SU-DHL-6 (cell line): ENCODE measurements around the gene VEZT.

Experiments used
- H2AFZ ChIP-seq: fragments of 200-600 bp; sonication (generic); 2 replicates; pipeline ENCODE4 v1.6.1; 2014; ENCODE audit warnings: low read depth, mild to moderate bottlenecking, moderate library complexity, mixed read lengths, antibody characterized with exemption, low read length; ENCODE audit not compliant: severe bottlenecking
- H3F3A ChIP-seq: fragments of 200-600 bp; shearing (Covaris generic); 2 replicates; pipeline ENCODE4 v1.6.0; 2016; ENCODE audit warnings: antibody characterized with exemption, mild to moderate bottlenecking; ENCODE audit not compliant: insufficient read depth
- H3K27ac ChIP-seq: fragments of 200-600 bp; sonication (generic); 2 replicates; pipeline ENCODE4 v1.5.1; 2016; ENCODE audit warnings: low read depth, mild to moderate bottlenecking, low read length, moderate library complexity, mixed read lengths
- H3K27me3 ChIP-seq: fragments of 200-600 bp; sonication (generic), shearing (Covaris generic); 2 replicates; pipeline ENCODE4 v1.6.0; 2014; ENCODE audit warnings: mild to moderate bottlenecking, low read length
- H3K36me3 ChIP-seq: fragments of 200-600 bp; sonication (generic); 2 replicates; pipeline ENCODE4 v1.6.1; 2014; ENCODE audit warnings: mild to moderate bottlenecking, low read length, mixed read lengths
- H3K4me2 ChIP-seq: fragments of 300-600, 200-600 bp; shearing (Covaris generic), sonication (generic); 2 replicates; pipeline ENCODE4 v1.6.0; 2014; ENCODE audit warnings: low read length, low read depth, mild to moderate bottlenecking; ENCODE audit not compliant: poor library complexity, severe bottlenecking
- H3K4me3 ChIP-seq: fragments of 200-600 bp; sonication (generic); 2 replicates; pipeline ENCODE4 v1.5.1; 2014; ENCODE audit warnings: antibody characterized with exemption, low read length, mild to moderate bottlenecking, mixed read lengths; ENCODE audit not compliant: insufficient read depth, poor library complexity, severe bottlenecking
- H3K79me2 ChIP-seq: fragments of 200-600 bp; sonication (generic); 2 replicates; pipeline ENCODE4 v1.6.1; 2014; ENCODE audit warnings: mild to moderate bottlenecking, low read length, moderate library complexity; ENCODE audit not compliant: insufficient read depth
- H3K9ac ChIP-seq: fragments of 200-600 bp; sonication (generic); 2 replicates; pipeline ENCODE4 v1.7.0; 2014; ENCODE audit warnings: mild to moderate bottlenecking, low read length
- H3K9me2 ChIP-seq: fragments of 200-600 bp; sonication (generic); replicated peaks from 2 replicates; pipeline ENCODE4 v1.6.1; 2014; ENCODE audit warnings: low read length; ENCODE audit not compliant: insufficient read depth
- H3K9me3 ChIP-seq: fragments of 200-600 bp; sonication (generic); 2 replicates; pipeline ENCODE4 v1.6.1; 2014; ENCODE audit warnings: low read length, mixed read lengths; ENCODE audit not compliant: insufficient read depth
- H4K20me1 ChIP-seq: fragments of 200-600 bp; sonication (generic); 2 replicates; pipeline ENCODE4 v1.6.1; 2014; ENCODE audit warnings: low read depth, mild to moderate bottlenecking, antibody characterized with exemption, low read length, moderate library complexity, mixed read lengths
- EZH2phosphoT487 ChIP-seq: fragments of 200-600 bp; sonication (generic), shearing (Covaris generic); conservative IDR thresholded peaks from 2 replicates; pipeline ENCODE4 v1.6.1; 2018; ENCODE audit warnings: mild to moderate bottlenecking, antibody characterized with exemption, low read length, moderate library complexity, mixed read lengths
- TF ChIP-seq, protein P1 (sequence below): fragments of 200-600 bp; sonication (generic); IDR thresholded peaks from one replicate; pipeline ENCODE4 v1.5.1; 2017; ENCODE audit warnings: antibody characterized with exemption, mild to moderate bottlenecking, low read length, moderate library complexity; ENCODE audit not compliant: insufficient read depth, poor library complexity, severe bottlenecking

VEZT gene

DNA sequence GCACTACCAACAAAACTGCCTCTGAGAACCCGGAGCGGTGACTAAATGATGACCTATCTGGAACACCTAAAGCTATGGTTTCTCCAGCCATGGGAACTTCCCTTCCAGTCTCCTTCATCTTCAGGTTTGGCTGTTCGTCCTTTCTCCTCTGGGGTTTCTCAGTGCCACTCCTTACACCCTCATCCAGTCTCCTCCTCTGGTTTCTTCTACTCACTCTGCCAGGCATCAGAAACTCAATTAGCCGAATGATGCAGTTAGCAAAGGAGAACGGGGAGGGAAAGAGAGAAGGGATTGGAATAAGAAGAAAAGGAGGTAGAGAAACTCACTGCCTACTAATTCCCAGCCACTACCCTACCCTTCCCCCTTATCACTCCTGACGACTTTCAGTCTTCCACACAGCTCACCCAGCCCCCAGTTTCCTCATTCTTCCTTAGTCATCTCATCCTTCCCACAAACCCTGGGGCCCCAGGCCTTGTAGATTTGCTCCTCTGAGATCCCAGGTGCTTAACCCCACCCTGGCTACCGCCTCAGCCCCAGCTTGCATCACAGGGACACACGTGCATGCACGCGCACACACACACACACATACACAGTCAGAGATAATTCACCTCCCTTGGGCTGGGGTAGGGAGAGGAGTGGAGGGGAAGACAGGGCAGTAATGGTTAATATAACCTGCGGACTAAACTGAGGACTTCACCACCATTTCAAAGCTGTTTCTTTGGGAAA, 13.3 kb upstream of the VEZT start:
- Histone ChIP-seq H2AFZ (no peak overlapping the region), H3K4me2 (no peak overlapping the region)

GRCh38 chr12:95205016-95205624, 12.5 kb upstream of the VEZT start:
- Histone ChIP-seq H3K79me2 (no peaks in the 10 kb centered on the region), H3K4me2 (no peak overlapping the region), H3K27ac (no peak overlapping the region)

More for the DNA sequence above, 13.3 kb upstream of the VEZT start:
- H4K20me1 ChIP-seq, result no peaks in the 10 kb centered on the region
- H3K9me2 ChIP-seq, result no peaks in the 10 kb centered on the region
- H3K27me3 ChIP-seq, result no peaks in the 10 kb centered on the region
- H3K9me3 ChIP-seq, result no peaks in the 10 kb centered on the region
- TF ChIP-seq, protein P1, sequence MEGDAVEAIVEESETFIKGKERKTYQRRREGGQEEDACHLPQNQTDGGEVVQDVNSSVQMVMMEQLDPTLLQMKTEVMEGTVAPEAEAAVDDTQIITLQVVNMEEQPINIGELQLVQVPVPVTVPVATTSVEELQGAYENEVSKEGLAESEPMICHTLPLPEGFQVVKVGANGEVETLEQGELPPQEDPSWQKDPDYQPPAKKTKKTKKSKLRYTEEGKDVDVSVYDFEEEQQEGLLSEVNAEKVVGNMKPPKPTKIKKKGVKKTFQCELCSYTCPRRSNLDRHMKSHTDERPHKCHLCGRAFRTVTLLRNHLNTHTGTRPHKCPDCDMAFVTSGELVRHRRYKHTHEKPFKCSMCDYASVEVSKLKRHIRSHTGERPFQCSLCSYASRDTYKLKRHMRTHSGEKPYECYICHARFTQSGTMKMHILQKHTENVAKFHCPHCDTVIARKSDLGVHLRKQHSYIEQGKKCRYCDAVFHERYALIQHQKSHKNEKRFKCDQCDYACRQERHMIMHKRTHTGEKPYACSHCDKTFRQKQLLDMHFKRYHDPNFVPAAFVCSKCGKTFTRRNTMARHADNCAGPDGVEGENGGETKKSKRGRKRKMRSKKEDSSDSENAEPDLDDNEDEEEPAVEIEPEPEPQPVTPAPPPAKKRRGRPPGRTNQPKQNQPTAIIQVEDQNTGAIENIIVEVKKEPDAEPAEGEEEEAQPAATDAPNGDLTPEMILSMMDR, result no peak
- no peak for TF ChIP-seq EZH2phosphoT487
- no peak overlapping the region for H3K9ac ChIP-seq
- H3K27ac ChIP-seq, result no peak overlapping the region
- H3K79me2 ChIP-seq, result no peaks in the 10 kb centered on the region
- no peaks in the 10 kb centered on the region for H3K36me3 ChIP-seq
- H3F3A ChIP-seq, result no peaks in the 10 kb centered on the region
- no peak overlapping the region for H3K4me3 ChIP-seq

GRCh38 chr12:95205685-95206084, 11.9 kb upstream of the VEZT start:
- Histone ChIP-seq H3K4me2 (no peak overlapping the region), H3F3A (no peaks in the 10 kb centered on the region), H3K36me3 (no peaks in the 10 kb centered on the region), H3K9me3 (no peaks in the 10 kb centered on the region), H3K27ac (no peak overlapping the region), H3K9ac (no peak overlapping the region), H3K27me3 (no peaks in the 10 kb centered on the region), H3K9me2 (no peaks in the 10 kb centered on the region), H3K4me3 (no peak overlapping the region), H3K79me2 (no peaks in the 10 kb centered on the region), H2AFZ (no peak overlapping the region), H4K20me1 (no peaks in the 10 kb centered on the region)
- TF ChIP-seq, protein P1, result no peak
- TF ChIP-seq EZH2phosphoT487, result no peak

More at GRCh38 chr12:95205016-95205624, 12.5 kb upstream of the VEZT start:
- H3K4me3 ChIP-seq, result no peak overlapping the region
- H3K9ac ChIP-seq, result no peak overlapping the region
- H4K20me1 ChIP-seq, result no peaks in the 10 kb centered on the region
- no peaks in the 10 kb centered on the region for H3K27me3 ChIP-seq
- no peaks in the 10 kb centered on the region for H3F3A ChIP-seq
- TF ChIP-seq, protein P1, result no peak
- TF ChIP-seq EZH2phosphoT487, result no peak
- no peaks in the 10 kb centered on the region for H3K36me3 ChIP-seq
- no peaks in the 10 kb centered on the region for H3K9me2 ChIP-seq
- no peak overlapping the region for H2AFZ ChIP-seq
- H3K9me3 ChIP-seq, result no peaks in the 10 kb centered on the region
